Astrocyte of the spinal cord (primary cell): ENCODE results near the gene CDSN.

Source experiments
- DNase-seq: peaks from one replicate; pipeline ENCODE4 v3.0.0; 2011; ENCODE audit warnings: low read depth, low spot score
- H3K4me3 ChIP-seq: 2 replicates; pipeline ENCODE4 v1.5.1; 2011; ENCODE audit warnings: low read depth, mild to moderate bottlenecking, low read length, moderate library complexity
- CTCF ChIP-seq: IDR thresholded peaks from 2 replicates; pipeline ENCODE4 v1.5.1; 2012; ENCODE audit warnings: low read depth, mild to moderate bottlenecking, low read length, inconsistent platforms
- in situ Hi-C: cut with HindIII; loops from 2 replicates; pipeline ENCODE4 v1.10.0; 2017; ENCODE audit warnings: low sequenced_read_pairs

CDSN gene

GRCh38 chr6:31126396-31127175 is 6.3 kb upstream of the CDSN start:
- no peak for TF ChIP-seq CTCF
- in situ Hi-C loops: no loop called here
- H3K4me3 ChIP-seq: no peak overlapping the region

GRCh38 chr6:31125586-31126363 is 5.5 kb upstream of the CDSN start:
- in situ Hi-C loops: no loop called here
- no peak overlapping the region for H3K4me3 ChIP-seq
- TF ChIP-seq CTCF: no peak
- peak; percentile 8 for DNase-seq

More at GRCh38 chr6:31126396-31127175, 6.3 kb upstream of the CDSN start:
- no peak for DNase-seq

GRCh38 chr6:31125162-31125561 is 4.9 kb upstream of the CDSN start:
- peak; percentile 38 for DNase-seq
- no peak for TF ChIP-seq CTCF
- H3K4me3 ChIP-seq: no peak overlapping the region
- in situ Hi-C loops: no loop called here

- H3K4me3 ChIP-seq: no peak overlapping the region
- no peak for TF ChIP-seq CTCF
- DNase-seq: peak; percentile 71
- in situ Hi-C loops: no loop called here
Observed at GRCh38 chr6:31122791-31123706, 2.8 kb upstream of the CDSN start.

GRCh38 chr6:31121131-31121790 is 1.0 kb upstream of the CDSN start:
- no peak for TF ChIP-seq CTCF
- in situ Hi-C loops: no loop called here
- no peak for DNase-seq
- H3K4me3 ChIP-seq: no peak overlapping the region

- no peak overlapping the region for H3K4me3 ChIP-seq
- TF ChIP-seq CTCF: no peak
- no peak for DNase-seq
- in situ Hi-C loops: no loop called here
Observed at GRCh38 chr6:31118178-31118577, 2.1 kb downstream of the CDSN start.
